HG02840 (cell line): Measurements from ENCODE around the gene RBMS1.

Experiments used
- ATAC-seq: cut with Tn5 transposase; IDR thresholded peaks from one replicate; pipeline ENCODE4 v1.9.1; 2021; ENCODE audit warnings: mild to moderate bottlenecking, moderate library complexity, moderate number of reproducible peaks; ENCODE audit not compliant: unreplicated experiment, low FRiP score

Gene RBMS1

GRCh38 chr2:160266037-160266551 is 227.5 kb downstream of the RBMS1 start:
- no peak for ATAC-seq

- no peak for ATAC-seq
Measured at GRCh38 chr2:160264308-160264707, 229.3 kb downstream of the RBMS1 start.

- no peak for ATAC-seq
Measured at GRCh38 chr2:160261732-160262131, 231.9 kb downstream of the RBMS1 start.

GRCh38 chr2:160258492-160258805 is 235.2 kb downstream of the RBMS1 start:
- no peak for ATAC-seq

GRCh38 chr2:160257743-160258491 is 235.7 kb downstream of the RBMS1 start:
- no peak for ATAC-seq

- no peak for ATAC-seq
Measured at GRCh38 chr2:160257041-160257742, 236.4 kb downstream of the RBMS1 start.

- no peak for ATAC-seq
Measured at GRCh38 chr2:160256507-160256906, 237.1 kb downstream of the RBMS1 start.

GRCh38 chr2:160255408-160255807 is 238.2 kb downstream of the RBMS1 start:
- no peak for ATAC-seq

GRCh38 chr2:160254189-160254762 is 239.3 kb downstream of the RBMS1 start:
- ATAC-seq: no peak

- ATAC-seq: no peak
Measured at GRCh38 chr2:160253440-160254188, 240.0 kb downstream of the RBMS1 start.

GRCh38 chr2:160252900-160253299 is 240.7 kb downstream of the RBMS1 start:
- no peak for ATAC-seq

GRCh38 chr2:160252278-160252887 is 241.2 kb downstream of the RBMS1 start:
- ATAC-seq: no peak

GRCh38 chr2:160251569-160251968 is 242.0 kb downstream of the RBMS1 start:
- ATAC-seq: no peak

- no peak for ATAC-seq
Measured at GRCh38 chr2:160249876-160250275, 243.7 kb downstream of the RBMS1 start.

GRCh38 chr2:160247296-160248035 is 246.1 kb downstream of the RBMS1 start:
- no peak for ATAC-seq

GRCh38 chr2:160246356-160246755 is 247.3 kb downstream of the RBMS1 start:
- no peak for ATAC-seq

GRCh38 chr2:160245614-160246155 is 247.9 kb downstream of the RBMS1 start:
- ATAC-seq: no peak

- no peak for ATAC-seq
Measured at GRCh38 chr2:160242893-160243564, 250.6 kb downstream of the RBMS1 start.
